GM18868 (cell line): Measurements from ENCODE around the gene CAP1.
A peak's percentile ranks its signal among the peaks of the same experiment; 100 is the strongest.
"Not testable (repeated sequence)": the region's sequence is repeated elsewhere in the genome, so short reads cannot be mapped to it uniquely, and the experiment has no call there.

Experiments
- ATAC-seq: cut with Tn5 transposase; IDR thresholded peaks from one replicate; pipeline ENCODE4 v1.9.1; 2021; ENCODE audit warnings: mild to moderate bottlenecking, moderate library complexity; ENCODE audit not compliant: unreplicated experiment

The CAP1 gene

GRCh38 chr1:40058097-40058452 is 17.5 kb downstream of the CAP1 start:
- ATAC-seq, result no peak

- no peak for ATAC-seq
Observed at GRCh38 chr1:40058453-40059337, 18.2 kb downstream of the CAP1 start.

GRCh38 chr1:40059338-40059959 is 18.9 kb downstream of the CAP1 start:
- no peak for ATAC-seq

GRCh38 chr1:40059960-40060750 is 19.6 kb downstream of the CAP1 start:
- ATAC-seq, result no peak

- ATAC-seq, result peak; percentile 86
Observed at GRCh38 chr1:40064797-40065499, 24.4 kb downstream of the CAP1 start.

GRCh38 chr1:40067023-40067422 is 26.5 kb downstream of the CAP1 start:
- ATAC-seq, result no peak

- ATAC-seq, result no peak
Observed at GRCh38 chr1:40067851-40068250, 27.3 kb downstream of the CAP1 start.

GRCh38 chr1:40072142-40072541 is 31.6 kb downstream of the CAP1 start:
- no peak for ATAC-seq

GRCh38 chr1:40073062-40073461 is 32.5 kb downstream of the CAP1 start:
- ATAC-seq, result no peak

- no peak for ATAC-seq
Observed at GRCh38 chr1:40075266-40075665, 34.7 kb downstream of the CAP1 start.

- no peak for ATAC-seq
Observed at GRCh38 chr1:40076895-40077312, 36.4 kb downstream of the CAP1 start.

GRCh38 chr1:40078512-40079333 is 38.2 kb downstream of the CAP1 start:
- no peak for ATAC-seq

- ATAC-seq, result no peak
Observed at GRCh38 chr1:40079774-40080400, 39.4 kb downstream of the CAP1 start.

- ATAC-seq, result no peak
Observed at GRCh38 chr1:40081871-40082270, 41.3 kb downstream of the CAP1 start.

- ATAC-seq, result not testable (repeated sequence)
Observed at GRCh38 chr1:40084750-40085149, 44.2 kb downstream of the CAP1 start.

- ATAC-seq, result no peak
Observed at GRCh38 chr1:40090652-40091355, 50.3 kb downstream of the CAP1 start.

- no peak for ATAC-seq
Observed at GRCh38 chr1:40092241-40092640, 51.7 kb downstream of the CAP1 start.

- ATAC-seq, result no peak
Observed at GRCh38 chr1:40092706-40093639, 52.4 kb downstream of the CAP1 start.
